ENCODE measurements around the gene RCOR3. TPM values are rescaled to one million over a fixed set of nuclear protein-coding genes. Genes with fewer than 3 reads are reported as not detected.

The RCOR3 gene
- total RNA-seq, 1 donor from 2014 or later: 7.6 TPM

- DNase-seq (ENCODE audit: low read depth) (no peak), FAIRE-seq (no peak)
- Histone ChIP-seq H3K36me3 (ENCODE audit: control insufficient read depth, insufficient read depth, low read length) (no peaks in the 10 kb centered on the region), H3K27me3 (ENCODE audit: control insufficient read depth, insufficient read depth, low read length) (no peaks in the 10 kb centered on the region), H3K4me3 (ENCODE audit: low read depth, low read length) (no peak overlapping the region)
- no peak for TF ChIP-seq CTCF (IDR thresholded peaks at IDR 0.05; ENCODE audit: insufficient read depth, low read length, severe bottlenecking)
These were observed 93.3 kb downstream of the RCOR3 start for GRCh38 chr1:211352465-211352864.

- Histone ChIP-seq H3K36me3 (ENCODE audit: control insufficient read depth, insufficient read depth, low read length) (no peaks in the 10 kb centered on the region), H3K27me3 (ENCODE audit: control insufficient read depth, insufficient read depth, low read length) (no peaks in the 10 kb centered on the region), H3K4me3 (ENCODE audit: low read depth, low read length) (no peak overlapping the region)
- peak; percentile 78 for TF ChIP-seq CTCF (IDR thresholded peaks at IDR 0.05; ENCODE audit: insufficient read depth, low read length, severe bottlenecking)
- DNase-seq (ENCODE audit: low read depth) (peak; percentile 32), FAIRE-seq (no peak)
These were observed 93.9 kb downstream of the RCOR3 start for GRCh38 chr1:211352985-211353515.

GRCh38 chr1:211353562-211354212 is 94.5 kb downstream of the RCOR3 start:
- no peaks in the 10 kb centered on the region for H3K27me3 ChIP-seq (ENCODE audit: control insufficient read depth, insufficient read depth, low read length)
- no peak for DNase-seq (ENCODE audit: low read depth)
- H3K4me3 ChIP-seq (ENCODE audit: low read depth, low read length): no peak overlapping the region
- TF ChIP-seq CTCF (IDR thresholded peaks at IDR 0.05; ENCODE audit: insufficient read depth, low read length, severe bottlenecking): no peak
- FAIRE-seq: no peak
- no peaks in the 10 kb centered on the region for H3K36me3 ChIP-seq (ENCODE audit: control insufficient read depth, insufficient read depth, low read length)

- TF ChIP-seq CTCF (IDR thresholded peaks at IDR 0.05; ENCODE audit: insufficient read depth, low read length, severe bottlenecking): no peak
These were observed 96.7 kb downstream of the RCOR3 start for GRCh38 chr1:211355873-211356272.

GRCh38 chr1:211356723-211357407 is 97.7 kb downstream of the RCOR3 start:
- Histone ChIP-seq H3K36me3 (ENCODE audit: control insufficient read depth, insufficient read depth, low read length) (no peaks in the 10 kb centered on the region), H3K4me3 (ENCODE audit: low read depth, low read length) (no peak overlapping the region), H3K27me3 (ENCODE audit: control insufficient read depth, insufficient read depth, low read length) (no peaks in the 10 kb centered on the region)
- TF ChIP-seq CTCF (IDR thresholded peaks at IDR 0.05; ENCODE audit: insufficient read depth, low read length, severe bottlenecking): no peak
- peak; percentile 84 for DNase-seq (ENCODE audit: low read depth)
- no peak for FAIRE-seq

More at GRCh38 chr1:211355873-211356272, 96.7 kb downstream of the RCOR3 start:
- no peak overlapping the region for H3K4me3 ChIP-seq (ENCODE audit: low read depth, low read length)
- no peaks in the 10 kb centered on the region for H3K27me3 ChIP-seq (ENCODE audit: control insufficient read depth, insufficient read depth, low read length)
- DNase-seq (ENCODE audit: low read depth) (no peak), FAIRE-seq (no peak)
- no peaks in the 10 kb centered on the region for H3K36me3 ChIP-seq (ENCODE audit: control insufficient read depth, insufficient read depth, low read length)
